H1 (cell line): ENCODE data around the gene ZSCAN10.

Experiments used
- ASH2L ChIP-seq: fragments of 200-600, 300-600 bp; sonication (generic); IDR thresholded peaks from one replicate; pipeline ENCODE4 v1.7.1; 2017; ENCODE audit warnings: low read length
- EP300 ChIP-seq, 2 experiments: IDR thresholded peaks; 1 replicate in 1 of 2; 2 replicates in 1 of 2; pipeline ENCODE4 v1.6.1; 2011 to 2012; ENCODE audit warnings: low read depth in 2 of 2, low read length in 2 of 2, mild to moderate bottlenecking in 2 of 2, borderline replicate concordance in 1 of 2, inconsistent platforms in 1 of 2, moderate library complexity in 1 of 2
- EZH2 ChIP-seq: fragments of 200-600 bp; sonication (generic); IDR thresholded peaks from 2 replicates; pipeline ENCODE4 v1.7.1; 2012; ENCODE audit warnings: low read depth, mild to moderate bottlenecking, moderate library complexity, low read length, inconsistent platforms; ENCODE audit not compliant: severe bottlenecking
- GABPA ChIP-seq: IDR thresholded peaks from 2 replicates; pipeline ENCODE4 v1.6.1; 2011; ENCODE audit warnings: mild to moderate bottlenecking, low read length, moderate library complexity, borderline replicate concordance; ENCODE audit not compliant: insufficient read depth
- KDM4A ChIP-seq: IDR thresholded peaks from one replicate; pipeline ENCODE4 v1.7.1; 2012; ENCODE audit warnings: low read depth, mild to moderate bottlenecking, moderate library complexity, low read length, inconsistent platforms; ENCODE audit not compliant: severe bottlenecking
- RFX5 ChIP-seq: IDR thresholded peaks from 2 replicates; pipeline ENCODE4 v1.6.1; 2011; ENCODE audit warnings: low read depth, low read length, improper control_type of control experiment, borderline replicate concordance
- RXRA ChIP-seq: IDR thresholded peaks from 2 replicates; pipeline ENCODE4 v1.6.1; 2011; ENCODE audit warnings: low read depth, mild to moderate bottlenecking, low read length, moderate library complexity; ENCODE audit not compliant: insufficient read depth
- TBP ChIP-seq: IDR thresholded peaks from 2 replicates; pipeline ENCODE4 v1.6.1; 2011; ENCODE audit warnings: low read depth, low read length, improper control_type of control experiment
- TF ChIP-seq, protein P1 (sequence below), 3 experiments: IDR thresholded peaks; 1 replicate in 2 of 3; 2 replicates in 1 of 3; pipeline versions ENCODE4 v1.5.1 to v1.6.1; 2011; ENCODE audit warnings: low read length in 3 of 3, mild to moderate bottlenecking in 3 of 3, inconsistent platforms in 2 of 3, low read depth in 1 of 3, moderate library complexity in 1 of 3; ENCODE audit not compliant: insufficient read depth in 1 of 3; ENCODE audit errors: control extremely low read depth in 1 of 3

DNA sequence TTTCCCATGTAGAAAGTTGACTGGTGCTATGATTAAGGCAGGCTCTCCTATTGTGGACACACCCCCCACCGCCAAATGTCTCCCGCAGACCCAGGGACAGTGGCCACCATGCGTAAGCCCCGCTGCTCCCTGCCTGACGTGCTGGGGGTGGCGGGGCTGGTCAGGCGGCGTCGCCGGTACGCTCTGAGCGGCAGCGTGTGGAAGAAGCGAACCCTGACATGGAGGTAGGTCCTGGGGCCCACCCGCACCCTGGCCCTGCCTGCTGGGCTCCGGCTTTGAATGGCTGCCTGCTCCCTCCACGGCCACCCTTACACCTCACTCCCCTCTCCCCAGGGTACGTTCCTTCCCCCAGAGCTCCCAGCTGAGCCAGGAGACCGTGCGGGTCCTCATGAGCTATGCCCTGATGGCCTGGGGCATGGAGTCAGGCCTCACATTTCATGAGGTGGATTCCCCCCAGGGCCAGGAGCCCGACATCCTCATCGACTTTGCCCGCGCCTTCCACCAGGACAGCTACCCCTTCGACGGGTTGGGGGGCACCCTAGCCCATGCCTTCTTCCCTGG lies 49.1 kb downstream of the ZSCAN10 start:
- no peak for TF ChIP-seq EZH2
- TF ChIP-seq, protein P1, sequence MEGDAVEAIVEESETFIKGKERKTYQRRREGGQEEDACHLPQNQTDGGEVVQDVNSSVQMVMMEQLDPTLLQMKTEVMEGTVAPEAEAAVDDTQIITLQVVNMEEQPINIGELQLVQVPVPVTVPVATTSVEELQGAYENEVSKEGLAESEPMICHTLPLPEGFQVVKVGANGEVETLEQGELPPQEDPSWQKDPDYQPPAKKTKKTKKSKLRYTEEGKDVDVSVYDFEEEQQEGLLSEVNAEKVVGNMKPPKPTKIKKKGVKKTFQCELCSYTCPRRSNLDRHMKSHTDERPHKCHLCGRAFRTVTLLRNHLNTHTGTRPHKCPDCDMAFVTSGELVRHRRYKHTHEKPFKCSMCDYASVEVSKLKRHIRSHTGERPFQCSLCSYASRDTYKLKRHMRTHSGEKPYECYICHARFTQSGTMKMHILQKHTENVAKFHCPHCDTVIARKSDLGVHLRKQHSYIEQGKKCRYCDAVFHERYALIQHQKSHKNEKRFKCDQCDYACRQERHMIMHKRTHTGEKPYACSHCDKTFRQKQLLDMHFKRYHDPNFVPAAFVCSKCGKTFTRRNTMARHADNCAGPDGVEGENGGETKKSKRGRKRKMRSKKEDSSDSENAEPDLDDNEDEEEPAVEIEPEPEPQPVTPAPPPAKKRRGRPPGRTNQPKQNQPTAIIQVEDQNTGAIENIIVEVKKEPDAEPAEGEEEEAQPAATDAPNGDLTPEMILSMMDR (IDR thresholded peaks at IDR 0.05; ENCODE audit: control extremely low read depth in 1 of 3, insufficient read depth in 1 of 3, low read depth in 1 of 3, low read length in 3 of 3), result no peak
- TF ChIP-seq ASH2L, result no peak
- no peak for TF ChIP-seq KDM4A
- TF ChIP-seq EP300 (IDR thresholded peaks at IDR 0.05; ENCODE audit: borderline replicate concordance in 1 of 2, low read depth in 2 of 2, low read length in 2 of 2), result no peak
- TF ChIP-seq TBP, result no peak
- TF ChIP-seq RXRA, result no peak
- no peak for TF ChIP-seq RFX5
- no peak for TF ChIP-seq GABPA
